ENCODE results near the gene PTHLH.

Gene PTHLH

GRCh38 chr12:27915536-27915935 is 57.0 kb downstream of the PTHLH start:
- no peak for TF ChIP-seq BHLHE40 (IDR thresholded peaks at IDR 0.05; ENCODE audit: borderline replicate concordance)
- TF ChIP-seq ZNF384 (IDR thresholded peaks at IDR 0.05) = no peak
- no peak for TF ChIP-seq TARDBP (IDR thresholded peaks at IDR 0.05)
- TF ChIP-seq L3MBTL2 (conservative IDR thresholded peaks at IDR 0.05) = no peak
- TF ChIP-seq HDGF (IDR thresholded peaks at IDR 0.05; ENCODE audit: borderline replicate concordance) = no peak
- no peak for TF ChIP-seq LEF1 (IDR thresholded peaks at IDR 0.05; ENCODE audit: borderline replicate concordance)
- DNase-seq (ENCODE audit: extremely low spot score) = no peak
- CTCF ChIA-PET = no interaction called here
- POLR2A ChIA-PET = no interaction called here

GRCh38 chr12:27915021-27915420 is 57.5 kb downstream of the PTHLH start:
- TF ChIP-seq FOXM1 (IDR thresholded peaks at IDR 0.05; ENCODE audit: borderline replicate concordance) (no peak), FOXK2 (IDR thresholded peaks at IDR 0.05) (no peak), ZNF384 (IDR thresholded peaks at IDR 0.05) (no peak), L3MBTL2 (conservative IDR thresholded peaks at IDR 0.05) (no peak), SP1 (IDR thresholded peaks at IDR 0.05) (no peak), ELF4 (IDR thresholded peaks at IDR 0.05) (no peak), NFRKB (IDR thresholded peaks at IDR 0.05) (no peak)
- ChIA-PET CTCF (no interaction called here), POLR2A (no interaction called here)
- no peak for DNase-seq (ENCODE audit: extremely low spot score)

GRCh38 chr12:27913999-27914614 is 58.4 kb downstream of the PTHLH start:
- POLR2A ChIA-PET = no interaction called here

GRCh38 chr12:27911397-27911796 is 61.1 kb downstream of the PTHLH start:
- POLR2A ChIA-PET = no interaction called here

More at GRCh38 chr12:27913999-27914614, 58.4 kb downstream of the PTHLH start:
- CTCF ChIA-PET = no interaction called here
- DNase-seq (ENCODE audit: extremely low spot score) = no peak
- TF ChIP-seq TARDBP (IDR thresholded peaks at IDR 0.05) (no peak), L3MBTL2 (conservative IDR thresholded peaks at IDR 0.05) (no peak)

More at GRCh38 chr12:27911397-27911796, 61.1 kb downstream of the PTHLH start:
- CTCF ChIA-PET = no interaction called here
- DNase-seq (ENCODE audit: extremely low spot score) = no peak
- TF ChIP-seq ZNF384 (IDR thresholded peaks at IDR 0.05) = no peak
- no peak for TF ChIP-seq ARNT (IDR thresholded peaks at IDR 0.05)
- TF ChIP-seq SUZ12 (IDR thresholded peaks at IDR 0.05) = no peak
- TF ChIP-seq ELF4 (IDR thresholded peaks at IDR 0.05) = no peak
- TF ChIP-seq FOXM1 (IDR thresholded peaks at IDR 0.05; ENCODE audit: borderline replicate concordance) = no peak
- TF ChIP-seq FOXK2 (IDR thresholded peaks at IDR 0.05) = no peak
- no peak for TF ChIP-seq LEF1 (IDR thresholded peaks at IDR 0.05; ENCODE audit: borderline replicate concordance)
- TF ChIP-seq TARDBP (IDR thresholded peaks at IDR 0.05) = no peak
- TF ChIP-seq CTBP1 (IDR thresholded peaks at IDR 0.05; ENCODE audit: borderline replicate concordance) = no peak
- no peak for TF ChIP-seq FOXA1 (IDR thresholded peaks at IDR 0.05)
- TF ChIP-seq PKNOX1 (IDR thresholded peaks at IDR 0.05) = no peak
- TF ChIP-seq HDGF (IDR thresholded peaks at IDR 0.05; ENCODE audit: borderline replicate concordance) = no peak
